ENCODE measurements around the gene HPCAL4.

GRCh38 chr1:39677645-39678044 lies 13.6 kb downstream of the HPCAL4 start:
- TF ChIP-seq, protein P1, sequence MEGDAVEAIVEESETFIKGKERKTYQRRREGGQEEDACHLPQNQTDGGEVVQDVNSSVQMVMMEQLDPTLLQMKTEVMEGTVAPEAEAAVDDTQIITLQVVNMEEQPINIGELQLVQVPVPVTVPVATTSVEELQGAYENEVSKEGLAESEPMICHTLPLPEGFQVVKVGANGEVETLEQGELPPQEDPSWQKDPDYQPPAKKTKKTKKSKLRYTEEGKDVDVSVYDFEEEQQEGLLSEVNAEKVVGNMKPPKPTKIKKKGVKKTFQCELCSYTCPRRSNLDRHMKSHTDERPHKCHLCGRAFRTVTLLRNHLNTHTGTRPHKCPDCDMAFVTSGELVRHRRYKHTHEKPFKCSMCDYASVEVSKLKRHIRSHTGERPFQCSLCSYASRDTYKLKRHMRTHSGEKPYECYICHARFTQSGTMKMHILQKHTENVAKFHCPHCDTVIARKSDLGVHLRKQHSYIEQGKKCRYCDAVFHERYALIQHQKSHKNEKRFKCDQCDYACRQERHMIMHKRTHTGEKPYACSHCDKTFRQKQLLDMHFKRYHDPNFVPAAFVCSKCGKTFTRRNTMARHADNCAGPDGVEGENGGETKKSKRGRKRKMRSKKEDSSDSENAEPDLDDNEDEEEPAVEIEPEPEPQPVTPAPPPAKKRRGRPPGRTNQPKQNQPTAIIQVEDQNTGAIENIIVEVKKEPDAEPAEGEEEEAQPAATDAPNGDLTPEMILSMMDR (IDR thresholded peaks at IDR 0.05): no peak
- TF ChIP-seq ETV6 (CRISPR knock-in tag; IDR thresholded peaks at IDR 0.05) (no peak), ZNF138 (CRISPR knock-in tag; conservative IDR thresholded peaks at IDR 0.05) (no peak)
